NCI-H2196 treated with DMSO at 0.1 percent for 48 hours (cell line): ENCODE results near the gene GABRQ.
"Not testable (repeated sequence)": the region's sequence is repeated elsewhere in the genome, so short reads cannot be mapped to it uniquely, and the experiment has no call there.

ENCODE experiments used
- DNase-seq: peaks from one replicate; lab custom pipeline; 2025; ENCODE audit not compliant: unreplicated experiment; lab: John Stamatoyannopoulos, UW

The GABRQ gene

GRCh38 chrX:152656890-152657289 is 19.2 kb downstream of the GABRQ start:
- DNase-seq = no peak

DNA sequence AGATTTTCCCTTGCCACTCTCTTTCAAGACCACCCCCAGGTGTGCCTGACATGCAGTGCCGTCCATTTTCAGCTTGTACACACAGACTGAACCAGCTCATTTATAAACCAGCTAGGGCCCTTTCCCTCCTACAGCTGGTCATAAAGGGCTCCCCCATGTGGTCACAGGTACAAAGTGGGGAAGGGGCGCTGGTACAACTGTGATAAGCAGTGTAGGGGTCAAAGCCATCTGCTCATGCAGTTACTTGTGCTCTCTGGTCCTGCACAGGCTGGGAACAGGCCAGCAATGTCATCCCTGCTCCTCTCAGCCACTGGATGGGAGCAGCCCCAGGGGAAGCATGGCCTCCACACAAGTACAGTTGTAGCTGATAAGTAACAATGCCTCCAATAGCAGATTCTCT is 20.6 kb downstream of the GABRQ start:
- DNase-seq = no peak

GRCh38 chrX:152663086-152663485 is 25.4 kb downstream of the GABRQ start:
- DNase-seq = no peak

DNA sequence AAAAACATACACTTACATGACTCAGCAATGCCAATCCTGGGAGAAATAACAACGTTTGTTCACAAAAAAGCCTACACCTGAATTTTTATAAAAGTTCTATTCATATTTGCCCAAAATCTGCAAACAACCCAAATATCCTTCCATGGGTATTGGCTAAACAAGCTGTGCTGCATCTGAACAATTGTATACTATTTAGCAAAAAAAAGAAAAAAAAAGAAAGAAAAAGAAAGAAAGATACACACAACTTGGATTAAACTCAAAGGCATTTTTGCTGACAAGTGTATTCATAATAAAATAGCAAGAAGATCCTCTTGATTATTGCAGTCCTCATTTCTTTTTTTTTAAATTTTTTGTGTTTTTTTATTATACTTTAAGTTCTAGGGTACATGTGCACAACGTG is 36.4 kb downstream of the GABRQ start:
- DNase-seq = no peak

GRCh38 chrX:152674652-152675051 is 37.0 kb downstream of the GABRQ start:
- not testable (repeated sequence) for DNase-seq

DNA sequence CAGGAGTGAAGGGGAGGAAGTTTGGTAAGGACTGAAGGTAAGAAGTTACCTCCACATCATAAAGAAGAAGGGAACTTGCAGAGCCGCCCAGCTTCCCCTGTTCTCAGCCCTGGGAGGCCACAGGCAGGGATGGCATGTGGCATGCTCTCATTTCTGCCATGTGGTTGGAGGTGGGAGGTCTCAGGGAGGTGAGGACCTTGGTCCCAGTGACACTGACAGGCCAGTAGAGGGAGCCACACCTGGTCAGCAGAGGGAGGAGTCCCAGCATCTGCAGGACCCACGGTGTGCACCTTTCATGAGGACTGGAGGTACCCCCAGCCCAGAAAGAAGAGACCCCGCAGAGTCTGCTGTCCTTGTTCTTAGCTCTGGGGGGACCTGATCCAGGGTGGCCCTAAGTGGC is 43.3 kb downstream of the GABRQ start:
- DNase-seq = not testable (repeated sequence)

GRCh38 chrX:152697952-152698931 is 60.5 kb downstream of the GABRQ start, which contains the start of gene MAGEA3:
Gene MAGEA3, plus strand, starts transcription at chrX:152698794. Its CDS starts 2,039 bp downstream, at chrX:152700833.
- DNase-seq = not testable (repeated sequence)

GRCh38 chrX:152700390-152700789 is 62.7 kb downstream of the GABRQ start:
- DNase-seq = not testable (repeated sequence)

GRCh38 chrX:152706500-152706899 is 68.8 kb downstream of the GABRQ start:
- DNase-seq = not testable (repeated sequence)
